HepG2 (cell line): ENCODE results near the gene IDH3A. TPM values are rescaled to one million over a fixed set of nuclear protein-coding genes. Genes with fewer than 3 reads are reported as not detected.
A peak's percentile ranks its signal among the peaks of the same experiment; 100 is the strongest.

Experiments
- GABPA ChIP-seq, 2 experiments: IDR thresholded peaks; 2 replicates each; pipeline ENCODE4 v1.6.1; 2011 to 2016; ENCODE audit warnings: low read depth in 2 of 2, low read length in 1 of 2, missing biosample characterization in 1 of 2, missing genetic modification characterization in 1 of 2
- ISL2 ChIP-seq: sonication (generic); formaldehyde crosslinking; IDR thresholded peaks from 2 replicates; pipeline ENCODE4 v1.5.0; 2020; ENCODE audit warnings: missing genetic modification reagents
- KDM2A ChIP-seq: sonication (generic); formaldehyde crosslinking; IDR thresholded peaks from 2 replicates; pipeline ENCODE4 v1.4.0; 2020; ENCODE audit warnings: low read depth, missing genetic modification reagents, borderline replicate concordance
- TCF7L2 ChIP-seq: IDR thresholded peaks from 2 replicates; pipeline ENCODE4 v1.6.1; 2011; ENCODE audit warnings: mild to moderate bottlenecking, low read depth, low read length, moderate library complexity
- ZEB1 ChIP-seq: IDR thresholded peaks from 2 replicates; pipeline ENCODE4 v1.6.1; 2012; ENCODE audit warnings: mild to moderate bottlenecking, low read depth, inconsistent platforms; ENCODE audit not compliant: insufficient replicate concordance
- ZNF382 ChIP-seq: sonication (generic); formaldehyde crosslinking; IDR thresholded peaks from 2 replicates; pipeline ENCODE4 v1.5.0; 2020; ENCODE audit warnings: missing genetic modification reagents, mild to moderate bottlenecking, borderline replicate concordance
- polyA plus RNA-seq, 8 experiments: library from polyadenylated mRNA; depleted of rRNA in 3 of 8; stranded (reverse) in 7 of 8; unstranded in 1 of 8; fragments of >200 nt; fragmentation: Illumina TruSeq in 4 of 8; extraction: Trizol in 4 of 8; gene quantifications; 2 replicates each; pipeline versions ENCODE4 v1.2.1 to v1.2.3, GENCODE V29; 2011 to 2016; ENCODE audit warnings: low read depth in 4 of 8, missing spikeins in 1 of 8, mixed read lengths in 1 of 8; ENCODE audit not compliant: insufficient read depth in 1 of 8
- total RNA-seq, 5 experiments: library from RNA; depleted of rRNA; stranded (reverse); fragments of >200 nt; fragmentation: Illumina TruSeq; extraction: Trizol; gene quantifications; 2 replicates each; pipeline ENCODE4 v1.2.3, GENCODE V29; 2016; ENCODE audit warnings: low read depth in 1 of 5
- TF ChIP-seq, protein P1 (sequence below), 2 experiments: sonication (generic) in 1 of 2; formaldehyde crosslinking in 1 of 2; IDR thresholded peaks; 2 replicates each; pipeline versions ENCODE4 v1.6.1 to v1.9.0; 2014 to 2022; ENCODE audit warnings: antibody characterized with exemption in 1 of 2, borderline replicate concordance in 1 of 2, inconsistent platforms in 1 of 2, low read depth in 1 of 2, missing genetic modification reagents in 1 of 2
- TF ChIP-seq, protein P2 (sequence below): sonication (generic); formaldehyde crosslinking; IDR thresholded peaks from 2 replicates; pipeline ENCODE4 v1.5.1; 2020; ENCODE audit warnings: mild to moderate bottlenecking, missing genetic modification reagents, borderline replicate concordance
- TF ChIP-seq, protein P3 (sequence below): sonication (generic); formaldehyde crosslinking; IDR thresholded peaks from 2 replicates; pipeline ENCODE4 v1.4.0; 2020; ENCODE audit warnings: mild to moderate bottlenecking, missing genetic modification reagents
- TF ChIP-seq, protein P4 (sequence below): sonication (generic); formaldehyde crosslinking; IDR thresholded peaks from 2 replicates; pipeline ENCODE4 v1.4.0; 2020; ENCODE audit warnings: missing genetic modification reagents

IDH3A gene
- total and polyA plus RNA-seq, 2 of the 13 experiments (the other 11 are each of a cell fraction or from before 2014, with no cell fraction given): 40.7 to 50.7 TPM

DNA sequence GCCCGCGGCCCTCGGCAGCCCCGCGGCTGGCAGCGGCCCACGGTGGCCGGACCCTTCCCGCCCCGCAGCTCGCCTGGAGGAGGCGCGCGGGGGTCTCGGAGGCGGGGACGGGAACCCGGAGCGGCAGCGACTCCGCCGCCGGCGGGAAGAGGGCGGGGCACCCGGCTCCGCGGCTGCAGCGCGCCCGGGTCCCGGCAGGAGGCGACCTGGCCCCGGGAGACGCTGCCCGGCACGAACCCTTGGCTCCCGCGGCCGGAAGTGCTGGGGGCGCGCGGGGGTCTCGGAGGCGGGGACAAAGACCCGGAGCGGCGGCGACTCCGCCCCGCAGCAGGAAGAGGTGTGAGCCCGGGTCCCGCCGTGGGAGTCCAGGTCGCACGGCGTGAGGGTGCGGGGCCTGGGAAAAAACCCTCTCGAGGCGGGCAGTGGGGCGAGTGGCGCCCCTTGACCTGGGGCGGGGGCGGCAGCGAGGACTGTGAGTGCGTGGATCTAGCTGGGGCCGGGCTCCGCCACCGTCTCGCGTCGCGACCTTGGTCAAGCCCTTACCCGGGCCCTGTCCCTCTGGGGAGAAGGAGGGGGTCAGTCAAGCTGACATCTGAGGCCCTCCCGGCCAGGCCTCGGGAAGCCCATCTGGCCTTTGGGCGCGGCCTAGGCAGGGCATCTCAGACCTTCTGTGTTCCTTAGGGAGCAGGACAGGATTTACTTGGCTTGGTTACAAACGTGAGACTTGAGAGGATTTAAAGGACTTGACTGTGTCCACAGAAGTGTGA lies 17.7 kb upstream of the IDH3A start, which contains the start of gene CIB2 (continued):
- TF ChIP-seq, protein P1, sequence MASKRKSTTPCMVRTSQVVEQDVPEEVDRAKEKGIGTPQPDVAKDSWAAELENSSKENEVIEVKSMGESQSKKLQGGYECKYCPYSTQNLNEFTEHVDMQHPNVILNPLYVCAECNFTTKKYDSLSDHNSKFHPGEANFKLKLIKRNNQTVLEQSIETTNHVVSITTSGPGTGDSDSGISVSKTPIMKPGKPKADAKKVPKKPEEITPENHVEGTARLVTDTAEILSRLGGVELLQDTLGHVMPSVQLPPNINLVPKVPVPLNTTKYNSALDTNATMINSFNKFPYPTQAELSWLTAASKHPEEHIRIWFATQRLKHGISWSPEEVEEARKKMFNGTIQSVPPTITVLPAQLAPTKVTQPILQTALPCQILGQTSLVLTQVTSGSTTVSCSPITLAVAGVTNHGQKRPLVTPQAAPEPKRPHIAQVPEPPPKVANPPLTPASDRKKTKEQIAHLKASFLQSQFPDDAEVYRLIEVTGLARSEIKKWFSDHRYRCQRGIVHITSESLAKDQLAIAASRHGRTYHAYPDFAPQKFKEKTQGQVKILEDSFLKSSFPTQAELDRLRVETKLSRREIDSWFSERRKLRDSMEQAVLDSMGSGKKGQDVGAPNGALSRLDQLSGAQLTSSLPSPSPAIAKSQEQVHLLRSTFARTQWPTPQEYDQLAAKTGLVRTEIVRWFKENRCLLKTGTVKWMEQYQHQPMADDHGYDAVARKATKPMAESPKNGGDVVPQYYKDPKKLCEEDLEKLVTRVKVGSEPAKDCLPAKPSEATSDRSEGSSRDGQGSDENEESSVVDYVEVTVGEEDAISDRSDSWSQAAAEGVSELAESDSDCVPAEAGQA (IDR thresholded peaks at IDR 0.05; ENCODE audit: low read depth): no peak
- TF ChIP-seq, protein P1 (CRISPR knock-in tag; IDR thresholded peaks at IDR 0.05; ENCODE audit: borderline replicate concordance): peak; percentile 65; the same call in 1 of the 2 replicates
- no peak for TF ChIP-seq TCF7L2
- TF ChIP-seq, protein P2, sequence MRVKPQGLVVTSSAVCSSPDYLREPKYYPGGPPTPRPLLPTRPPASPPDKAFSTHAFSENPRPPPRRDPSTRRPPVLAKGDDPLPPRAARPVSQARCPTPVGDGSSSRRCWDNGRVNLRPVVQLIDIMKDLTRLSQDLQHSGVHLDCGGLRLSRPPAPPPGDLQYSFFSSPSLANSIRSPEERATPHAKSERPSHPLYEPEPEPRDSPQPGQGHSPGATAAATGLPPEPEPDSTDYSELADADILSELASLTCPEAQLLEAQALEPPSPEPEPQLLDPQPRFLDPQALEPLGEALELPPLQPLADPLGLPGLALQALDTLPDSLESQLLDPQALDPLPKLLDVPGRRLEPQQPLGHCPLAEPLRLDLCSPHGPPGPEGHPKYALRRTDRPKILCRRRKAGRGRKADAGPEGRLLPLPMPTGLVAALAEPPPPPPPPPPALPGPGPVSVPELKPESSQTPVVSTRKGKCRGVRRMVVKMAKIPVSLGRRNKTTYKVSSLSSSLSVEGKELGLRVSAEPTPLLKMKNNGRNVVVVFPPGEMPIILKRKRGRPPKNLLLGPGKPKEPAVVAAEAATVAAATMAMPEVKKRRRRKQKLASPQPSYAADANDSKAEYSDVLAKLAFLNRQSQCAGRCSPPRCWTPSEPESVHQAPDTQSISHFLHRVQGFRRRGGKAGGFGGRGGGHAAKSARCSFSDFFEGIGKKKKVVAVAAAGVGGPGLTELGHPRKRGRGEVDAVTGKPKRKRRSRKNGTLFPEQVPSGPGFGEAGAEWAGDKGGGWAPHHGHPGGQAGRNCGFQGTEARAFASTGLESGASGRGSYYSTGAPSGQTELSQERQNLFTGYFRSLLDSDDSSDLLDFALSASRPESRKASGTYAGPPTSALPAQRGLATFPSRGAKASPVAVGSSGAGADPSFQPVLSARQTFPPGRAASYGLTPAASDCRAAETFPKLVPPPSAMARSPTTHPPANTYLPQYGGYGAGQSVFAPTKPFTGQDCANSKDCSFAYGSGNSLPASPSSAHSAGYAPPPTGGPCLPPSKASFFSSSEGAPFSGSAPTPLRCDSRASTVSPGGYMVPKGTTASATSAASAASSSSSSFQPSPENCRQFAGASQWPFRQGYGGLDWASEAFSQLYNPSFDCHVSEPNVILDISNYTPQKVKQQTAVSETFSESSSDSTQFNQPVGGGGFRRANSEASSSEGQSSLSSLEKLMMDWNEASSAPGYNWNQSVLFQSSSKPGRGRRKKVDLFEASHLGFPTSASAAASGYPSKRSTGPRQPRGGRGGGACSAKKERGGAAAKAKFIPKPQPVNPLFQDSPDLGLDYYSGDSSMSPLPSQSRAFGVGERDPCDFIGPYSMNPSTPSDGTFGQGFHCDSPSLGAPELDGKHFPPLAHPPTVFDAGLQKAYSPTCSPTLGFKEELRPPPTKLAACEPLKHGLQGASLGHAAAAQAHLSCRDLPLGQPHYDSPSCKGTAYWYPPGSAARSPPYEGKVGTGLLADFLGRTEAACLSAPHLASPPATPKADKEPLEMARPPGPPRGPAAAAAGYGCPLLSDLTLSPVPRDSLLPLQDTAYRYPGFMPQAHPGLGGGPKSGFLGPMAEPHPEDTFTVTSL (CRISPR knock-in tag): no peak
- TF ChIP-seq ZEB1: no peak
- TF ChIP-seq, protein P3, sequence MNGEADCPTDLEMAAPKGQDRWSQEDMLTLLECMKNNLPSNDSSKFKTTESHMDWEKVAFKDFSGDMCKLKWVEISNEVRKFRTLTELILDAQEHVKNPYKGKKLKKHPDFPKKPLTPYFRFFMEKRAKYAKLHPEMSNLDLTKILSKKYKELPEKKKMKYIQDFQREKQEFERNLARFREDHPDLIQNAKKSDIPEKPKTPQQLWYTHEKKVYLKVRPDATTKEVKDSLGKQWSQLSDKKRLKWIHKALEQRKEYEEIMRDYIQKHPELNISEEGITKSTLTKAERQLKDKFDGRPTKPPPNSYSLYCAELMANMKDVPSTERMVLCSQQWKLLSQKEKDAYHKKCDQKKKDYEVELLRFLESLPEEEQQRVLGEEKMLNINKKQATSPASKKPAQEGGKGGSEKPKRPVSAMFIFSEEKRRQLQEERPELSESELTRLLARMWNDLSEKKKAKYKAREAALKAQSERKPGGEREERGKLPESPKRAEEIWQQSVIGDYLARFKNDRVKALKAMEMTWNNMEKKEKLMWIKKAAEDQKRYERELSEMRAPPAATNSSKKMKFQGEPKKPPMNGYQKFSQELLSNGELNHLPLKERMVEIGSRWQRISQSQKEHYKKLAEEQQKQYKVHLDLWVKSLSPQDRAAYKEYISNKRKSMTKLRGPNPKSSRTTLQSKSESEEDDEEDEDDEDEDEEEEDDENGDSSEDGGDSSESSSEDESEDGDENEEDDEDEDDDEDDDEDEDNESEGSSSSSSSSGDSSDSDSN: peak; percentile 87
- peak; percentile 74; the same call in 1 of the 2 replicates for TF ChIP-seq KDM2A (CRISPR knock-in tag)
- no peak for TF ChIP-seq ZNF382
- peak; percentile 68 for TF ChIP-seq GABPA (IDR thresholded peaks at IDR 0.05; ENCODE audit: low read depth, low read length)
- TF ChIP-seq GABPA (CRISPR knock-in tag; IDR thresholded peaks at IDR 0.05; ENCODE audit: low read depth): peak; percentile 78
- no peak for TF ChIP-seq ISL2 (CRISPR knock-in tag)
- TF ChIP-seq, protein P4, sequence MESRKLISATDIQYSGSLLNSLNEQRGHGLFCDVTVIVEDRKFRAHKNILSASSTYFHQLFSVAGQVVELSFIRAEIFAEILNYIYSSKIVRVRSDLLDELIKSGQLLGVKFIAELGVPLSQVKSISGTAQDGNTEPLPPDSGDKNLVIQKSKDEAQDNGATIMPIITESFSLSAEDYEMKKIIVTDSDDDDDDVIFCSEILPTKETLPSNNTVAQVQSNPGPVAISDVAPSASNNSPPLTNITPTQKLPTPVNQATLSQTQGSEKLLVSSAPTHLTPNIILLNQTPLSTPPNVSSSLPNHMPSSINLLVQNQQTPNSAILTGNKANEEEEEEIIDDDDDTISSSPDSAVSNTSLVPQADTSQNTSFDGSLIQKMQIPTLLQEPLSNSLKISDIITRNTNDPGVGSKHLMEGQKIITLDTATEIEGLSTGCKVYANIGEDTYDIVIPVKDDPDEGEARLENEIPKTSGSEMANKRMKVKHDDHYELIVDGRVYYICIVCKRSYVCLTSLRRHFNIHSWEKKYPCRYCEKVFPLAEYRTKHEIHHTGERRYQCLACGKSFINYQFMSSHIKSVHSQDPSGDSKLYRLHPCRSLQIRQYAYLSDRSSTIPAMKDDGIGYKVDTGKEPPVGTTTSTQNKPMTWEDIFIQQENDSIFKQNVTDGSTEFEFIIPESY: no peak
